ENCODE results near the gene GRP. TPM values are rescaled to one million over a fixed set of nuclear protein-coding genes. Genes with fewer than 3 reads are reported as not detected.
A peak's percentile ranks its signal among the peaks of the same experiment; 100 is the strongest.

GRP gene
- total RNA-seq, 1 donor from 2014 or later, result 1.2 TPM

GRCh38 chr18:59269563-59270119 lies 49.7 kb downstream of the GRP start:
- H3K36me3 Mint-ChIP-seq, result peaks cover 2% of the 10 kb centered on the region
- peaks cover 89% of the 10 kb centered on the region for H3K27me3 Mint-ChIP-seq
- peak overlapping the region; percentile 77 for H3K4me3 Mint-ChIP-seq
- H3K27ac Mint-ChIP-seq, result no peak overlapping the region
- DNase-seq (ENCODE audit: extremely low spot score, unreplicated experiment), result no peak
- peaks cover 19% of the 10 kb centered on the region for H3K4me1 Mint-ChIP-seq (ENCODE audit: unreplicated experiment)
- H3K9me3 Mint-ChIP-seq, result no peaks in the 10 kb centered on the region
- no peak for TF ChIP-seq CTCF (conservative IDR thresholded peaks at IDR 0.05)

- Mint-ChIP-seq H3K36me3 (peaks cover 4% of the 10 kb centered on the region), H3K27ac (no peak overlapping the region)
Observed at GRCh38 chr18:59270689-59271257, 50.8 kb downstream of the GRP start.

GRCh38 chr18:59271606-59272220 lies 51.8 kb downstream of the GRP start:
- DNase-seq (ENCODE audit: extremely low spot score, unreplicated experiment), result no peak
- Mint-ChIP-seq H3K9me3 (no peaks in the 10 kb centered on the region), H3K4me1 (ENCODE audit: unreplicated experiment) (peaks cover 19% of the 10 kb centered on the region), H3K27me3 (peaks cover 89% of the 10 kb centered on the region), H3K4me3 (no peak overlapping the region), H3K36me3 (peaks cover 4% of the 10 kb centered on the region), H3K27ac (no peak overlapping the region)
- no peak for TF ChIP-seq CTCF (conservative IDR thresholded peaks at IDR 0.05)

More at GRCh38 chr18:59270689-59271257, 50.8 kb downstream of the GRP start:
- Mint-ChIP-seq H3K4me3 (no peak overlapping the region), H3K9me3 (no peaks in the 10 kb centered on the region), H3K27me3 (peaks cover 89% of the 10 kb centered on the region), H3K4me1 (ENCODE audit: unreplicated experiment) (peaks cover 19% of the 10 kb centered on the region)
- no peak for TF ChIP-seq CTCF (conservative IDR thresholded peaks at IDR 0.05)
- DNase-seq (ENCODE audit: extremely low spot score, unreplicated experiment), result no peak

GRCh38 chr18:59272221-59272888 lies 52.4 kb downstream of the GRP start:
- no peak for TF ChIP-seq CTCF (conservative IDR thresholded peaks at IDR 0.05)
- Mint-ChIP-seq H3K9me3 (no peaks in the 10 kb centered on the region), H3K4me1 (ENCODE audit: unreplicated experiment) (peaks cover 19% of the 10 kb centered on the region), H3K36me3 (peaks cover 4% of the 10 kb centered on the region), H3K27me3 (peaks cover 89% of the 10 kb centered on the region), H3K27ac (no peak overlapping the region), H3K4me3 (no peak overlapping the region)
- no peak for DNase-seq (ENCODE audit: extremely low spot score, unreplicated experiment)

- Mint-ChIP-seq H3K27ac (no peak within 1 kb of the TSS), H3K4me3 (peak within 1 kb of the TSS; percentile 80), H3K9me3 (no peaks in the 10 kb centered on the region), H3K27me3 (peaks cover 89% of the 10 kb centered on the region), H3K4me1 (ENCODE audit: unreplicated experiment) (peaks cover 15% of the 10 kb centered on the region), H3K36me3 (peaks cover 4% of the 10 kb centered on the region)
- TF ChIP-seq CTCF (conservative IDR thresholded peaks at IDR 0.05), result peak; percentile 70
- DNase-seq (ENCODE audit: extremely low spot score, unreplicated experiment), result no peak
Observed at GRCh38 chr18:59272891-59273758, 53.2 kb downstream of the GRP start, which contains the start of gene RAX. RAX (minus strand) TSS chr18:59273454; CDS start chr18:59273206, 248 bp downstream.
